WTC11 (cell line): ENCODE data around the gene TMEM205. TPM values are rescaled to one million over a fixed set of nuclear protein-coding genes. Genes with fewer than 3 reads are reported as not detected.
A peak's percentile ranks its signal among the peaks of the same experiment; 100 is the strongest.

Source experiments
- ATAC-seq: fragments of 200-7000 bp; cut with Tn5 transposase; 2 replicates; pipeline ENCODE4 v1.10.0; 2021; ENCODE audit warnings: mild to moderate bottlenecking, moderate library complexity
- CTCF ChIA-PET: fragments of 300-600 bp; sonication (Branson Sonifier 250); formaldehyde crosslinking; loops from one replicate; lab custom pipeline; 2021; ENCODE audit warnings: antibody characterized with exemption; lab: Charles Lee
- POLR2A ChIA-PET: fragments of 350-600 bp; sonication (Branson Sonifier 250); formaldehyde crosslinking; loops from one replicate; lab custom pipeline; 2021; ENCODE audit warnings: antibody characterized with exemption; lab: Charles Lee
- DNase-seq: peaks from one replicate; pipeline ENCODE4 v3.0.0; 2021; ENCODE audit warnings: low spot score
- H3K27ac Mint-ChIP-seq: 2 replicates; pipeline ENCODE4 v1.8.0; 2021; ENCODE audit warnings: mixed read lengths
- H3K27me3 Mint-ChIP-seq: 2 replicates; pipeline ENCODE4 v1.8.0; 2021; ENCODE audit warnings: low read depth, mild to moderate bottlenecking, moderate library complexity, mixed read lengths
- H3K36me3 Mint-ChIP-seq: 2 replicates; pipeline ENCODE4 v1.8.0; 2021; ENCODE audit warnings: mixed read lengths
- H3K4me1 Mint-ChIP-seq: 2 replicates; pipeline ENCODE4 v1.8.0; 2022; ENCODE audit warnings: mixed read lengths
- H3K4me3 Mint-ChIP-seq: 2 replicates; pipeline ENCODE4 v1.8.0; 2021; ENCODE audit warnings: mild to moderate bottlenecking, moderate library complexity, mixed read lengths
- H3K9me3 Mint-ChIP-seq: 2 replicates; pipeline ENCODE4 v1.8.0; 2021; ENCODE audit warnings: mixed read lengths
- ATF1 ChIP-seq: sonication (generic); formaldehyde crosslinking; IDR thresholded peaks from 2 replicates; pipeline ENCODE4 v1.8.1; 2023; ENCODE audit warnings: mild to moderate bottlenecking, moderate library complexity, missing genetic modification reagents
- CREB1 ChIP-seq: sonication (generic); formaldehyde crosslinking; IDR thresholded peaks from 2 replicates; pipeline ENCODE4 v1.8.0; 2023; ENCODE audit warnings: mild to moderate bottlenecking, missing genetic modification reagents
- GTF2I ChIP-seq: fragments of 250-450 bp; sonication (Bioruptor Pico); conservative IDR thresholded peaks from 2 replicates; pipeline ENCODE4 v1.4.0; 2021; ENCODE audit warnings: mild to moderate bottlenecking
- MXD4 ChIP-seq: fragments of 250-450 bp; sonication (Bioruptor Pico); IDR thresholded peaks from 2 replicates; pipeline ENCODE4 v1.8.0; 2021; ENCODE audit warnings: mild to moderate bottlenecking, moderate library complexity, borderline replicate concordance
- NFE2L1 ChIP-seq: sonication (generic); formaldehyde crosslinking; IDR thresholded peaks from 2 replicates; pipeline ENCODE4 v1.8.1; 2023; ENCODE audit warnings: missing genetic modification reagents
- RORB ChIP-seq: fragments of 250-450 bp; sonication (Bioruptor Pico); IDR thresholded peaks from 2 replicates; pipeline ENCODE4 v1.9.0; 2021; ENCODE audit warnings: mild to moderate bottlenecking
- SOX15 ChIP-seq: fragments of 250-450 bp; sonication (Bioruptor Pico); IDR thresholded peaks from 2 replicates; pipeline ENCODE4 v1.9.0; 2021; ENCODE audit warnings: mild to moderate bottlenecking
- SP1 ChIP-seq: sonication (generic); formaldehyde crosslinking; conservative IDR thresholded peaks from 2 replicates; pipeline ENCODE4 v1.8.1; 2022; ENCODE audit warnings: missing genetic modification reagents
- TEAD1 ChIP-seq: sonication (generic); formaldehyde crosslinking; IDR thresholded peaks from 2 replicates; pipeline ENCODE4 v1.8.0; 2022; ENCODE audit warnings: mild to moderate bottlenecking, missing genetic modification reagents
- TEAD4 ChIP-seq: sonication (generic); formaldehyde crosslinking; IDR thresholded peaks from 2 replicates; pipeline ENCODE4 v1.8.0; 2022; ENCODE audit warnings: mild to moderate bottlenecking, missing genetic modification reagents
- ZBTB21 ChIP-seq: sonication (generic); formaldehyde crosslinking; IDR thresholded peaks from 2 replicates; pipeline ENCODE4 v1.8.1; 2023; ENCODE audit warnings: mild to moderate bottlenecking, missing genetic modification reagents, borderline replicate concordance
- total RNA-seq: library from RNA; stranded (reverse); gene quantifications from 3 replicates; pipeline ENCODE4 v1.2.3, GENCODE V29; 2021
- TF ChIP-seq, protein P1 (sequence below): fragments of 250-450 bp; sonication (Bioruptor Pico); conservative IDR thresholded peaks from 2 replicates; pipeline ENCODE4 v1.9.0; 2021; ENCODE audit warnings: mild to moderate bottlenecking
- TF ChIP-seq, protein P2 (sequence below): sonication (generic); formaldehyde crosslinking; IDR thresholded peaks from 2 replicates; pipeline ENCODE4 v1.8.1; 2022; ENCODE audit warnings: low read depth, missing genetic modification reagents, borderline replicate concordance
- TF ChIP-seq, protein P3 (sequence below): sonication (generic); formaldehyde crosslinking; IDR thresholded peaks from 2 replicates; pipeline ENCODE4 v1.8.0; 2023; ENCODE audit warnings: missing genetic modification reagents
- TF ChIP-seq, protein P4 (sequence below): fragments of 250-450 bp; sonication (Bioruptor Pico); IDR thresholded peaks from 2 replicates; pipeline ENCODE4 v2.1.2; 2022; ENCODE audit warnings: mild to moderate bottlenecking, moderate library complexity
- TF ChIP-seq, protein P5 (sequence below): sonication (generic); formaldehyde crosslinking; IDR thresholded peaks from 2 replicates; pipeline ENCODE4 v1.8.0; 2022; ENCODE audit warnings: mild to moderate bottlenecking, missing genetic modification reagents
- TF ChIP-seq, protein P6 (sequence below): fragments of 250-450 bp; sonication (Bioruptor Pico); IDR thresholded peaks from 2 replicates; pipeline ENCODE4 v1.8.0; 2021; ENCODE audit warnings: mild to moderate bottlenecking
- TF ChIP-seq, protein P7 (sequence below): sonication (generic); formaldehyde crosslinking; conservative IDR thresholded peaks from 2 replicates; pipeline ENCODE4 v1.8.1; 2022; ENCODE audit warnings: mild to moderate bottlenecking, missing genetic modification reagents
- TF ChIP-seq, protein P8 (sequence below): sonication (generic); formaldehyde crosslinking; IDR thresholded peaks from 2 replicates; pipeline ENCODE4 v1.8.1; 2022; ENCODE audit warnings: mild to moderate bottlenecking, moderate library complexity, missing genetic modification reagents

TMEM205 gene
- total RNA-seq, 1 experiment from 2014 or later, result 69.9 TPM

DNA sequence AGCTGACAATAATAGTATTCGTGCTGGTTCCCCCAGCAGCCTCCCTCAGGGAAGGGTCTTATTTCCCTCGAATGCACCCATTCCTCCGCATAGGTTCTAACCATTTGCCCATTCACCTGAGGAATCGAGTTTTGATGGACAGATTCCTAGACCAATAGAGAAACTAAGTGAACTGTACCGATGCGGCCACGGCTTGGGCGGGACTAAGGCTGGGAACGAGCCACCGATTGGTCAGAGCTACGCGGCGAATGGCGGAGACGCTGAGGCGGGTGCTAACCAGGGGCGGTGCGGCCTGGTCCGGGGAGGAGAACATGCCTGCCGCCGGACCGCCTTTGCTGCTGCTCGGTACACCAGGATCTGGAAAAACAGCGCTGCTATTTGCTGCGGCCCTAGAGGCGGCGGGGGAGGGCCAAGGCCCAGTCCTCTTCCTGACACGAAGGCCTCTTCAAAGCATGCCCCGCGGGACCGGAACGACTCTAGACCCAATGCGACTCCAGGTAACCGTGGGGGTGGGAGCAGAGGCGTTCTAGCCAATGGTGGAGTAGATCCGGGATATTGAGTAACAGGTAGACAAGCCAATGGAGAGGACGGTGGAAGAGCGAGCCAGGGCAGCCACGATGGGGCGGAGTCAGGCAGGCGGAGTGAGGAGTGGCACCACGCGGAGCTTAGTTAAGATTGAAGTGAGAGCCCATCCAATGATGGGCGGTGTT lies 28.5 kb upstream of the TMEM205 start, which contains the start of gene SWSAP1 (continued):
- TF ChIP-seq, protein P1, sequence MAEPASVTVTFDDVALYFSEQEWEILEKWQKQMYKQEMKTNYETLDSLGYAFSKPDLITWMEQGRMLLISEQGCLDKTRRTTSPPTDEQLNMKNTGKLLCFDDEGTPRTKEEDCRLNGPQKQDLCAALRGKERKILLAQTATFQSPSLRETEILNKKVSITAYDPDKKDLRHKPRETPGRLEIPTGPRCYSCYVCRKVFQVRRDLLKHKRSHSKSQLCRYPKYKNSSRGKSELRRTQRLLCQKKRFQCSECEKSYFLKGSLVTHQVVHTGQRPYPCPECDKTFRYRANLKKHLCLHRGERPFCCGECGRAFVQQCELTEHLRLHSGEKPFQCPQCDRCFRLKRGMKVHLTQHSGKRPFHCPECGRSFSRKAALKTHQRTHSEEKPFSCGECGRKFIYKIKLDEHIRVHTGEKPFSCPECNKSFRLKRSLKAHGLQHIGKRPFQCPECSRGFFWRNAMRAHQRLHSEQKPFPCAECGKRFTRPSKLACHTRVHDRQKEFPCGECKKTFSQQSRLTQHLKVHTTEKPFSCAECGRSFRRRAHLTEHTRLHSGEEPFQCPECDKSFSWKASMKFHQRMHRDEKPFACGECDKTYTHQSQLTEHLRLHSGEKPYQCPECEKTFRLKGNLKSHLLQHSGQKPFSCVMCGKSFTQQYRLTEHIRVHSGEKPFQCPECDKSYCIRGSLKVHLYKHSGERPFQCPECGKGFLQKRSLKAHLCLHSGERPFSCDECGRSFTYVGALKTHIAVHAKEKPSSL (CRISPR knock-in tag), result no peak
- TF ChIP-seq ZBTB21 (no peak), TEAD1 (CRISPR knock-in tag) (0 out of 2 replicates have a peak, but pooled peaks have one; percentile 68), MXD4 (CRISPR knock-in tag) (no peak), TEAD4 (CRISPR knock-in tag) (no peak), RORB (CRISPR knock-in tag) (no peak; the same call in 1 of the 2 replicates), ATF1 (no peak), SP1 (CRISPR knock-in tag) (peak; percentile 76), SOX15 (CRISPR knock-in tag) (no peak)
- TF ChIP-seq, protein P2, sequence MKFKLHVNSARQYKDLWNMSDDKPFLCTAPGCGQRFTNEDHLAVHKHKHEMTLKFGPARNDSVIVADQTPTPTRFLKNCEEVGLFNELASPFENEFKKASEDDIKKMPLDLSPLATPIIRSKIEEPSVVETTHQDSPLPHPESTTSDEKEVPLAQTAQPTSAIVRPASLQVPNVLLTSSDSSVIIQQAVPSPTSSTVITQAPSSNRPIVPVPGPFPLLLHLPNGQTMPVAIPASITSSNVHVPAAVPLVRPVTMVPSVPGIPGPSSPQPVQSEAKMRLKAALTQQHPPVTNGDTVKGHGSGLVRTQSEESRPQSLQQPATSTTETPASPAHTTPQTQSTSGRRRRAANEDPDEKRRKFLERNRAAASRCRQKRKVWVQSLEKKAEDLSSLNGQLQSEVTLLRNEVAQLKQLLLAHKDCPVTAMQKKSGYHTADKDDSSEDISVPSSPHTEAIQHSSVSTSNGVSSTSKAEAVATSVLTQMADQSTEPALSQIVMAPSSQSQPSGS (CRISPR knock-in tag), result no peak
- TF ChIP-seq, protein P3, sequence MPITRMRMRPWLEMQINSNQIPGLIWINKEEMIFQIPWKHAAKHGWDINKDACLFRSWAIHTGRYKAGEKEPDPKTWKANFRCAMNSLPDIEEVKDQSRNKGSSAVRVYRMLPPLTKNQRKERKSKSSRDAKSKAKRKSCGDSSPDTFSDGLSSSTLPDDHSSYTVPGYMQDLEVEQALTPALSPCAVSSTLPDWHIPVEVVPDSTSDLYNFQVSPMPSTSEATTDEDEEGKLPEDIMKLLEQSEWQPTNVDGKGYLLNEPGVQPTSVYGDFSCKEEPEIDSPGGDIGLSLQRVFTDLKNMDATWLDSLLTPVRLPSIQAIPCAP (CRISPR knock-in tag), result no peak
- TF ChIP-seq, protein P4, sequence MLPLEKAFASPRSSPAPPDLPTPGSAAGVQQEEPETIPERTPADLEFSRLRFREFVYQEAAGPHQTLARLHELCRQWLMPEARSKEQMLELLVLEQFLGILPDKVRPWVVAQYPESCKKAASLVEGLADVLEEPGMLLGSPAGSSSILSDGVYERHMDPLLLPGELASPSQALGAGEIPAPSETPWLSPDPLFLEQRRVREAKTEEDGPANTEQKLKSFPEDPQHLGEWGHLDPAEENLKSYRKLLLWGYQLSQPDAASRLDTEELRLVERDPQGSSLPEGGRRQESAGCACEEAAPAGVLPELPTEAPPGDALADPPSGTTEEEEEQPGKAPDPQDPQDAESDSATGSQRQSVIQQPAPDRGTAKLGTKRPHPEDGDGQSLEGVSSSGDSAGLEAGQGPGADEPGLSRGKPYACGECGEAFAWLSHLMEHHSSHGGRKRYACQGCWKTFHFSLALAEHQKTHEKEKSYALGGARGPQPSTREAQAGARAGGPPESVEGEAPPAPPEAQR (CRISPR knock-in tag), result no peak
- TF ChIP-seq, protein P5, sequence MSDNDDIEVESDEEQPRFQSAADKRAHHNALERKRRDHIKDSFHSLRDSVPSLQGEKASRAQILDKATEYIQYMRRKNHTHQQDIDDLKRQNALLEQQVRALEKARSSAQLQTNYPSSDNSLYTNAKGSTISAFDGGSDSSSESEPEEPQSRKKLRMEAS (CRISPR knock-in tag), result peak; percentile 86

DNA sequence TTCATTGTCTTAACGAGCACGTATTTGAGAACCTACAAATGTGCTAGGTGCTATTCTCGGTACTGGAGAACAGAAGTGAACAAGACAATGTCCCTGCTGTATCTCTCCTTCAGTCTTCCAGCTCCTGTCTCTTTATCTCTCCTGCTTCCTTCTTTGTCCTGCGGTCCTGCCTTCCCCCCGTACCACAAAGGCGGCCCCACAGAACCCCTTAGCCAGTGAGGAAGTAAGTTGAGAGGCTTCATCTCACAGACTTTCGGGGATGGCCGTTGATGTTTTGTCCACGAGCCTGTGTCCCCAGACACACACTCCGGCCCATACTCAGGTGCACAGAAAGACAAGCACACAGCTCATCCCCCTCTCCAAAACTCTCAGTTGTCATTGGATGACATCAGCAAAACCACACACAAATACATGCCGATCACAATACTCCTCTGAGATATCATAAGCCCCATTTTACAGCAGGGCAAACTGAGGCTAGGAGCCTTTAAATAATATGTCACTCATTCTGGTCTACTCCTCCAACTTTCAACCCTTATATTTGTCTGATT lies 27.9 kb upstream of the TMEM205 start:
- CTCF ChIA-PET, result interaction anchor here (0.9 to 4.6 kb wide), 16 partner anchors 10 to 326 kb away, joined by 3 to 59 read pairs (median 10); partner anchors contain the start of genes EPOR, ODAD3, PRKCSH and RAB3D
- TF ChIP-seq, protein P6, sequence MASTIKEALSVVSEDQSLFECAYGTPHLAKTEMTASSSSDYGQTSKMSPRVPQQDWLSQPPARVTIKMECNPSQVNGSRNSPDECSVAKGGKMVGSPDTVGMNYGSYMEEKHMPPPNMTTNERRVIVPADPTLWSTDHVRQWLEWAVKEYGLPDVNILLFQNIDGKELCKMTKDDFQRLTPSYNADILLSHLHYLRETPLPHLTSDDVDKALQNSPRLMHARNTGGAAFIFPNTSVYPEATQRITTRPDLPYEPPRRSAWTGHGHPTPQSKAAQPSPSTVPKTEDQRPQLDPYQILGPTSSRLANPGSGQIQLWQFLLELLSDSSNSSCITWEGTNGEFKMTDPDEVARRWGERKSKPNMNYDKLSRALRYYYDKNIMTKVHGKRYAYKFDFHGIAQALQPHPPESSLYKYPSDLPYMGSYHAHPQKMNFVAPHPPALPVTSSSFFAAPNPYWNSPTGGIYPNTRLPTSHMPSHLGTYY (CRISPR knock-in tag), result peak; percentile 47; the same call in 1 of the 2 replicates
- TF ChIP-seq CREB1, result 0 out of 2 replicates have a peak, but pooled peaks have one; percentile 3
- TF ChIP-seq, protein P7, sequence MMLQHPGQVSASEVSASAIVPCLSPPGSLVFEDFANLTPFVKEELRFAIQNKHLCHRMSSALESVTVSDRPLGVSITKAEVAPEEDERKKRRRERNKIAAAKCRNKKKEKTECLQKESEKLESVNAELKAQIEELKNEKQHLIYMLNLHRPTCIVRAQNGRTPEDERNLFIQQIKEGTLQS (CRISPR knock-in tag), result no peak
- no peak for TF ChIP-seq NFE2L1 (CRISPR knock-in tag)
- TF ChIP-seq, protein P8, sequence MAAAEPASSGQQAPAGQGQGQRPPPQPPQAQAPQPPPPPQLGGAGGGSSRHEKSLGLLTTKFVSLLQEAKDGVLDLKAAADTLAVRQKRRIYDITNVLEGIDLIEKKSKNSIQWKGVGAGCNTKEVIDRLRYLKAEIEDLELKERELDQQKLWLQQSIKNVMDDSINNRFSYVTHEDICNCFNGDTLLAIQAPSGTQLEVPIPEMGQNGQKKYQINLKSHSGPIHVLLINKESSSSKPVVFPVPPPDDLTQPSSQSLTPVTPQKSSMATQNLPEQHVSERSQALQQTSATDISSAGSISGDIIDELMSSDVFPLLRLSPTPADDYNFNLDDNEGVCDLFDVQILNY (CRISPR knock-in tag), result no peak
- peak; percentile 100 for TF ChIP-seq GTF2I
- ATAC-seq, result no peak
- H3K27ac Mint-ChIP-seq, result no peak overlapping the region
- H3K9me3 Mint-ChIP-seq, result no peaks in the 10 kb centered on the region
- POLR2A ChIA-PET, result interaction anchor here (0.6 to 3.1 kb wide), 10 partner anchors 9 to 101 kb away, joined by 3 to 16 read pairs (median 6); partner anchors contain the start of genes CCDC159, EPOR, ODAD3 and PRKCSH
- DNase-seq, result no peak
- H3K36me3 Mint-ChIP-seq, result peaks cover 6% of the 10 kb centered on the region
- no peak overlapping the region for H3K4me3 Mint-ChIP-seq
- H3K4me1 Mint-ChIP-seq, result peaks cover 19% of the 10 kb centered on the region
- H3K27me3 Mint-ChIP-seq, result no peaks in the 10 kb centered on the region
